Osteocyte (in vitro differentiated cells): ENCODE measurements around the gene PPIL4. TPM values are rescaled to one million over a fixed set of nuclear protein-coding genes. Genes with fewer than 3 reads are reported as not detected.

ENCODE experiments used
- DNase-seq: peaks from one replicate; pipeline ENCODE4 v3.0.0; 2021; ENCODE audit warnings: mixed read lengths; ENCODE audit not compliant: unreplicated experiment; ENCODE audit errors: extremely low spot score
- H3K27ac Mint-ChIP-seq: one replicate; pipeline ENCODE4 v1.8.0; 2021; ENCODE audit warnings: mild to moderate bottlenecking, mixed read lengths; ENCODE audit not compliant: unreplicated experiment
- H3K27me3 Mint-ChIP-seq: one replicate; pipeline ENCODE4 v1.8.0; 2021; ENCODE audit warnings: mixed read lengths; ENCODE audit not compliant: unreplicated experiment
- H3K36me3 Mint-ChIP-seq: one replicate; pipeline ENCODE4 v1.8.0; 2021; ENCODE audit warnings: mixed read lengths; ENCODE audit not compliant: unreplicated experiment
- H3K4me1 Mint-ChIP-seq: one replicate; pipeline ENCODE4 v1.8.0; 2021; ENCODE audit warnings: mixed read lengths; ENCODE audit not compliant: unreplicated experiment
- H3K4me3 Mint-ChIP-seq: one replicate; pipeline ENCODE4 v1.8.0; 2021; ENCODE audit warnings: mild to moderate bottlenecking, moderate library complexity, mixed read lengths; ENCODE audit not compliant: unreplicated experiment
- H3K9me3 Mint-ChIP-seq: one replicate; pipeline ENCODE4 v1.8.0; 2021; ENCODE audit warnings: mixed read lengths; ENCODE audit not compliant: unreplicated experiment
- total RNA-seq: library from RNA; stranded (reverse); gene quantifications from 2 replicates; pipeline ENCODE4 v1.2.1, GENCODE V29; 2021
- TF ChIP-seq, protein P1 (sequence below): fragments of 200-600 bp; sonication (generic); IDR thresholded peaks from 2 replicates; pipeline ENCODE4 v1.5.0; 2021; ENCODE audit warnings: antibody characterized with exemption, mild to moderate bottlenecking, moderate library complexity

The PPIL4 gene
- total RNA-seq, 1 donor from 2014 or later = 34.3 TPM

DNA sequence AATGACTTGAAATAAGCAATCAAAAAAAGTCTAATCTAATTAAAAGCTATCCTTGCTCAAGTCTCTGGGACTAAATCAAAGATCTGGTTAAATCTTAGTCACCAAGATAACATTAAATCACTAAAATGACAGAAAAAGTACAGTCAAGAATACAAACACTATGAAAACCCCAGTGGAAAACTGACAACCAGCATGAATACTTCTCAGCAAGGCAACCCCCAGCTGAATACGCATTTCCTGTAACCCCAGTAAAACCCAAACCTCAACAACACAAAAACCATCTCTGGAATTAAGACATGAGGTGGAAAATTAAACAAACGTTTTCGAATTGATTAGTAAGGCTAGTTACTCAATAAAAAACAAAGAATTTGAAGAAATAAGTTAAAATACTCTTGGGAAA, 37.4 kb downstream of the PPIL4 start:
- no peaks in the 10 kb centered on the region for H3K9me3 Mint-ChIP-seq
- peaks cover 36% of the 10 kb centered on the region for H3K36me3 Mint-ChIP-seq
- TF ChIP-seq, protein P1, sequence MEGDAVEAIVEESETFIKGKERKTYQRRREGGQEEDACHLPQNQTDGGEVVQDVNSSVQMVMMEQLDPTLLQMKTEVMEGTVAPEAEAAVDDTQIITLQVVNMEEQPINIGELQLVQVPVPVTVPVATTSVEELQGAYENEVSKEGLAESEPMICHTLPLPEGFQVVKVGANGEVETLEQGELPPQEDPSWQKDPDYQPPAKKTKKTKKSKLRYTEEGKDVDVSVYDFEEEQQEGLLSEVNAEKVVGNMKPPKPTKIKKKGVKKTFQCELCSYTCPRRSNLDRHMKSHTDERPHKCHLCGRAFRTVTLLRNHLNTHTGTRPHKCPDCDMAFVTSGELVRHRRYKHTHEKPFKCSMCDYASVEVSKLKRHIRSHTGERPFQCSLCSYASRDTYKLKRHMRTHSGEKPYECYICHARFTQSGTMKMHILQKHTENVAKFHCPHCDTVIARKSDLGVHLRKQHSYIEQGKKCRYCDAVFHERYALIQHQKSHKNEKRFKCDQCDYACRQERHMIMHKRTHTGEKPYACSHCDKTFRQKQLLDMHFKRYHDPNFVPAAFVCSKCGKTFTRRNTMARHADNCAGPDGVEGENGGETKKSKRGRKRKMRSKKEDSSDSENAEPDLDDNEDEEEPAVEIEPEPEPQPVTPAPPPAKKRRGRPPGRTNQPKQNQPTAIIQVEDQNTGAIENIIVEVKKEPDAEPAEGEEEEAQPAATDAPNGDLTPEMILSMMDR = no peak
- H3K27ac Mint-ChIP-seq = peak overlapping the region; percentile 67
- no peak overlapping the region for H3K4me3 Mint-ChIP-seq
- peaks cover 19% of the 10 kb centered on the region for H3K4me1 Mint-ChIP-seq
- DNase-seq = no peak
- no peaks in the 10 kb centered on the region for H3K27me3 Mint-ChIP-seq

DNA sequence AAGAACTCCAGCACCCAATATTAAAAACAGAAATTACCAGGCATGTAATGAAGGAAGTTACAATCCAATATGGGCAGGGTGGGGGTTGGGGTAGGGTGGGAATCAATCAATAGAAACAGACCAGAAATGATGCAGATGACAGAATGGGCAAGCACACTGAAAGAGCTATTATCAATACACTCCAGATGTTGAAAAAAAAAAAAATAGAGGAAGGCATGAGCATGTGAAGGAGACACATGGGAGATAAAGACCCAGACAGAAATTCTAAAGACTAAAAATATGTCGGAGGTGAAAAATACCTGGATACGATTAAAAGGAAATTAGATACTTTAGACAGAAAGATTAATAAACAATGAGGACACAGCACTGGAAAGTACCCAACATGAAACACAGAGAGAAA, 42.0 kb downstream of the PPIL4 start:
- H3K4me1 Mint-ChIP-seq = peaks cover 22% of the 10 kb centered on the region
- TF ChIP-seq, protein P1 = no peak
- H3K4me3 Mint-ChIP-seq = no peak overlapping the region
- DNase-seq = no peak
- H3K36me3 Mint-ChIP-seq = peaks cover 23% of the 10 kb centered on the region
- no peak overlapping the region for H3K27ac Mint-ChIP-seq
- H3K9me3 Mint-ChIP-seq = no peaks in the 10 kb centered on the region
- no peaks in the 10 kb centered on the region for H3K27me3 Mint-ChIP-seq

DNA sequence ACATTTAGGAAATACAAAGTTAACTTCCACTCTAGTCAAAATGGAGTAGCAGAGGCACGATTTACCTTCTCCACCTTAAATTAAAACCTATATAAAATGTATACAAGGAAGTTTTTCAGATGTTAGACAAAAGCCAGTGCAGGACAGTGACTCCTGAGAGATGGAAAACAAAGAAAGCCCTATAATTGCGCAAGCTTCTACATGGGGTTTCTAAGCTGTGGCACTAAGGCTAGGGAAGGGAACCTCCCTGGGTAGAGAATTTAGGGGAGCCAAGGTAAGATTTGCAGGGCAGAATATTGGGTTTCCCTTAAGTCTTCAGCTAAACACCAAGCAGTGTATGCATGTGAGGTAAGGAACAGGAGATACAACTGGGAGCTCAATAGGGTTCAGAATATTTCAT, 42.6 kb downstream of the PPIL4 start:
- Mint-ChIP-seq H3K4me3 (no peak overlapping the region), H3K27me3 (no peaks in the 10 kb centered on the region), H3K27ac (no peak overlapping the region), H3K4me1 (peaks cover 23% of the 10 kb centered on the region), H3K9me3 (no peaks in the 10 kb centered on the region), H3K36me3 (peaks cover 23% of the 10 kb centered on the region)
- DNase-seq = no peak
- TF ChIP-seq, protein P1 = no peak

DNA sequence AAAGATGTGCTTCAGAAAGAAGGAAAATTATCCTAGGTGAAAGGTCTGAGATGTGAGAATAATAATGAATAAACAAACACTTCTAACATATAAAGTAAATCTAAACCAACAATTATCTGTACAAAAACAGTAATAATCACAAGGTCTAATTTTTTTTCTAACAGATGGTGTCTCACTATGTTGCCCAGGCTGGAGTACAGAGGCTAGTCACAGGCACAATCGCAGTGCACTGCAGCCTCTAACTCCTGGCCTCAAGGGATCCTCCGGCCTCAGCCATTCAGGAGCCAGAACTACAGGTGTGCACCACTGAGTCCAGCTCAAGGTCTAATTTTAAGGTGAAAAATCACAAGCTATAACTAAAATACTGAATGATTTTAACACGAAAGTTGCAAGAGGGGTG, 44.1 kb downstream of the PPIL4 start:
- DNase-seq = no peak
- H3K4me1 Mint-ChIP-seq = peaks cover 31% of the 10 kb centered on the region
- H3K36me3 Mint-ChIP-seq = peaks cover 16% of the 10 kb centered on the region
- no peaks in the 10 kb centered on the region for H3K9me3 Mint-ChIP-seq
- H3K27me3 Mint-ChIP-seq = no peaks in the 10 kb centered on the region
- no peak overlapping the region for H3K27ac Mint-ChIP-seq
- TF ChIP-seq, protein P1 = no peak
- no peak overlapping the region for H3K4me3 Mint-ChIP-seq

DNA sequence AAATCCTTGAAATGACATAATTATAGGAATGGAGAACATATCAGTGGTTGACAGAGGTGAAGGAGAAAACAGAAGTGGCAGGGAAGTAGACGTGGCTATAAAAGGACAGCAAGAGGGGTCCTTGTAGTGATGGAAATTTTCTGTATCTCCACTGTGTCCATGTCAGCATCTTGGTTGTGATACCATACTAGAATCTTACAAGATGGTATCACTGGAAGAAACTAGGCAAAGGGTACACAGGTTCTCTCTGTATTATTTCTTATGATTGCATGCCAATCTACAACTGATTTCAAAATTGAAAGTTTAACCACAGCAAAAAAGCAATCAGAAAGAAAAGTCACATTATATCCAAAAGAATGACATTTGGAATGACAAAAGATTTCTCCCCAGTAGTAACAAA, 44.6 kb downstream of the PPIL4 start:
- H3K4me1 Mint-ChIP-seq = peaks cover 37% of the 10 kb centered on the region
- TF ChIP-seq, protein P1 = no peak
- DNase-seq = no peak
- no peaks in the 10 kb centered on the region for H3K27me3 Mint-ChIP-seq
- H3K36me3 Mint-ChIP-seq = peaks cover 16% of the 10 kb centered on the region
- H3K9me3 Mint-ChIP-seq = no peaks in the 10 kb centered on the region
- no peak overlapping the region for H3K27ac Mint-ChIP-seq
- H3K4me3 Mint-ChIP-seq = no peak overlapping the region
